ENCODE data around the gene CHST2. TPM values are rescaled to one million over a fixed set of nuclear protein-coding genes. Genes with fewer than 3 reads are reported as not detected.

The CHST2 gene
- total RNA-seq, 1 experiment from 2014 or later: 2.3 TPM

DNA sequence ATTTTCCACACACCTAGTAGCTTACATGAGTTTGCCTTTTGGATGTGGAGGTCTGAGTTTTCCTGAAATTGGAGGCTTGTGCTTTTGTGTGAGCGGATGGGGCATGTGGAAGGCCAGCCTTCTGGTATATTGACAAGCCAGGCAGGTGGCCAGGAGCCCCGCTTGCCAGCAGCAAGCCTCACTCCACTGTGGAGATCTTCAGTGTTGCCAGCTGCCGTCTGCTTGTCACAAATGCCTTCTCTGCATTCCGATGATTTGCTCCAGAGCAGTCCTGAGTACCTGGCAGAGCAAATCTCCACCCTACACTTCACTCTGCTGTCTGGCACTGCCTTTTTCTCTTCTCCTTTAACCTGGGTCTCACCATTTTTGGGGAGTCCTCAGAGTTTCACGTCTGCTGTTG lies 29.1 kb upstream of the CHST2 start:
- no TSS peak for BruUV-seq (replicated peaks)
- Mint-ChIP-seq H3K27ac (ENCODE audit: low read depth, unreplicated experiment) (no peak overlapping the region), H3K36me3 (ENCODE audit: insufficient read depth, unreplicated experiment) (no peaks in the 10 kb centered on the region), H3K9me3 (ENCODE audit: unreplicated experiment) (no peaks in the 10 kb centered on the region), H3K27me3 (ENCODE audit: insufficient read depth, unreplicated experiment) (no peaks in the 10 kb centered on the region), H3K4me1 (ENCODE audit: insufficient read depth, unreplicated experiment) (no peaks in the 10 kb centered on the region), H3K4me3 (ENCODE audit: unreplicated experiment) (no peak overlapping the region)
- ChIA-PET POLR2A (interaction anchor here (1.0 kb wide), 1 partner anchor 526 kb away, joined by 4 read pairs; no protein-coding TSS in a partner anchor), CTCF (interaction anchor here (0.7 kb wide), 1 partner anchor 15 kb away, joined by 3 read pairs; no protein-coding TSS in a partner anchor)
- no peak for DNase-seq (ENCODE audit: unreplicated experiment)
- TF ChIP-seq, protein P1, sequence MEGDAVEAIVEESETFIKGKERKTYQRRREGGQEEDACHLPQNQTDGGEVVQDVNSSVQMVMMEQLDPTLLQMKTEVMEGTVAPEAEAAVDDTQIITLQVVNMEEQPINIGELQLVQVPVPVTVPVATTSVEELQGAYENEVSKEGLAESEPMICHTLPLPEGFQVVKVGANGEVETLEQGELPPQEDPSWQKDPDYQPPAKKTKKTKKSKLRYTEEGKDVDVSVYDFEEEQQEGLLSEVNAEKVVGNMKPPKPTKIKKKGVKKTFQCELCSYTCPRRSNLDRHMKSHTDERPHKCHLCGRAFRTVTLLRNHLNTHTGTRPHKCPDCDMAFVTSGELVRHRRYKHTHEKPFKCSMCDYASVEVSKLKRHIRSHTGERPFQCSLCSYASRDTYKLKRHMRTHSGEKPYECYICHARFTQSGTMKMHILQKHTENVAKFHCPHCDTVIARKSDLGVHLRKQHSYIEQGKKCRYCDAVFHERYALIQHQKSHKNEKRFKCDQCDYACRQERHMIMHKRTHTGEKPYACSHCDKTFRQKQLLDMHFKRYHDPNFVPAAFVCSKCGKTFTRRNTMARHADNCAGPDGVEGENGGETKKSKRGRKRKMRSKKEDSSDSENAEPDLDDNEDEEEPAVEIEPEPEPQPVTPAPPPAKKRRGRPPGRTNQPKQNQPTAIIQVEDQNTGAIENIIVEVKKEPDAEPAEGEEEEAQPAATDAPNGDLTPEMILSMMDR (IDR thresholded peaks at IDR 0.05; ENCODE audit: unreplicated experiment): no peak
- intact Hi-C loops (cut with micrococcal nuclease): no loop called here

DNA sequence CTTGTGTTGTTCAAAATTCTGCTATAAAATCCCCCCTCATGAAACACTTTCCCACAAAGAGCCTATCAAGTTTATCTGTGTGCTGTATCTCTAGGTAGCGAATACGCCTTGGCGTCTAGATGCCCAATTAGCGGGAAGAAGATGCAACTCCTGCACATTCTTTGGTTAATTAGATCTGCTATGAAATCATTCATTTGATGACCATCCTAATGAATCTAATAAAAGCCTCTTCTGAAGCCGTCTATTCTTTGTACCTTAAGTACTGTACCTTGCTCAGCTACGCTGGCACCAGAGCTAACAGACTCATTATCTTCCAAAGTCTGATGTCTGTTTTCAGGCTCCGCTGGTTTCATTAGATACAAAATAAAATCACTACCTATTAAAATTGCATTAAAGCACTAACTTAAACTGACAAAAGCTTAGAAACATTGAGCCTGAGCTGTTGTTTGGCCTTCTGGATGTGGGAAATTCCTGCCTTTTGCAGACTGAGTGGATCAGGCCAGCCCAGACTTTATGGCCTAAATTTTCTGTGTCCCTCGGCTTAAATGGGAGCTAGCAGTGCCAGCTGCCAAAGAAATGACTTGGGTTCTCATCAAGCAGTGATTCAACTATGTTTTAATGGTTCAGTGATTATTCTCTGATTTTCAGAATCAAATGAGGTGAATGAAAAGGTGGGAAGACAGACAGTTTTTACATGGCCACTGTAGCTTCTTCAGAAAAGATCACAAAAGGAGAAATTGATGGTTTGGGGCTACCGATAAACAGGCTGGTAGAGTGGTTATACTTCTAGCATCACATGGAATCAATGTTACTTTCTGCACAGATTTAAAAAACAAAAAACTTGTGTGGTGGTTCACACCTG lies 28.4 kb upstream of the CHST2 start:
- BruUV-seq (replicated peaks): no TSS peak
- TF ChIP-seq, protein P1 (IDR thresholded peaks at IDR 0.05; ENCODE audit: unreplicated experiment): no peak
- Mint-ChIP-seq H3K27me3 (ENCODE audit: insufficient read depth, unreplicated experiment) (no peaks in the 10 kb centered on the region), H3K9me3 (ENCODE audit: unreplicated experiment) (no peaks in the 10 kb centered on the region), H3K36me3 (ENCODE audit: insufficient read depth, unreplicated experiment) (no peaks in the 10 kb centered on the region), H3K4me3 (ENCODE audit: unreplicated experiment) (no peak overlapping the region), H3K4me1 (ENCODE audit: insufficient read depth, unreplicated experiment) (no peaks in the 10 kb centered on the region), H3K27ac (ENCODE audit: low read depth, unreplicated experiment) (no peak overlapping the region)
- ChIA-PET POLR2A (interaction anchor here (1.0 kb wide), 1 partner anchor 525 kb away, joined by 4 read pairs; no protein-coding TSS in a partner anchor), CTCF (interaction anchor here (0.7 to 0.9 kb wide), 3 partner anchors 14 to 563 kb away, joined by 3 to 5 read pairs (median 3); no protein-coding TSS in a partner anchor)
- intact Hi-C loops (cut with micrococcal nuclease): no loop called here
- DNase-seq (ENCODE audit: unreplicated experiment): no peak

DNA sequence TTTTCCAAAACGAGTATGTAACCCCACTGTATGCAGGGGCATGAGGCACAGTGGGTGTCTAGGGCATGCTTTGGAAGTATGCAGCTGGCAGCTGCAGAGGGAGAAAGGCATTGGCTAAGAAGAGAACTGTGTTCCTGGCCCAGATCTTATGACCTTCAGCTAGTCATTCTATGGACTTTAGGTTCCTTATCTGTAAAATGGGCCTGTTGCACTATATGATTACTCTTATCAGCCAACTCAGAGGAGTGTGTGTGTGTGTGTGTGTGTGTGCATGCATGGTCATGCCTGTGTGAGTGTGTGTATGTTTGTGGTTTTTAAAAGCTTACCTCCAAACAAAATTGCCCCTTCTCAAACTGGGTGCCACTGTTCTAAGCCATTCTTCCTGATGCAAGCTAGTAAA lies 27.4 kb upstream of the CHST2 start:
- ChIA-PET CTCF (interaction anchor here (0.9 kb wide), 1 partner anchor 195 kb away, joined by 5 read pairs; no protein-coding TSS in a partner anchor), POLR2A (no interaction called here)
- intact Hi-C loops (cut with micrococcal nuclease): no loop called here
- BruUV-seq (replicated peaks): no TSS peak
- no peaks in the 10 kb centered on the region for H3K4me1 Mint-ChIP-seq (ENCODE audit: insufficient read depth, unreplicated experiment)
- no peak for DNase-seq (ENCODE audit: unreplicated experiment)
- no peaks in the 10 kb centered on the region for H3K27me3 Mint-ChIP-seq (ENCODE audit: insufficient read depth, unreplicated experiment)
- TF ChIP-seq, protein P1 (IDR thresholded peaks at IDR 0.05; ENCODE audit: unreplicated experiment): no peak
- no peak overlapping the region for H3K4me3 Mint-ChIP-seq (ENCODE audit: unreplicated experiment)
- H3K27ac Mint-ChIP-seq (ENCODE audit: low read depth, unreplicated experiment): no peak overlapping the region
- no peaks in the 10 kb centered on the region for H3K36me3 Mint-ChIP-seq (ENCODE audit: insufficient read depth, unreplicated experiment)
- H3K9me3 Mint-ChIP-seq (ENCODE audit: unreplicated experiment): no peaks in the 10 kb centered on the region

DNA sequence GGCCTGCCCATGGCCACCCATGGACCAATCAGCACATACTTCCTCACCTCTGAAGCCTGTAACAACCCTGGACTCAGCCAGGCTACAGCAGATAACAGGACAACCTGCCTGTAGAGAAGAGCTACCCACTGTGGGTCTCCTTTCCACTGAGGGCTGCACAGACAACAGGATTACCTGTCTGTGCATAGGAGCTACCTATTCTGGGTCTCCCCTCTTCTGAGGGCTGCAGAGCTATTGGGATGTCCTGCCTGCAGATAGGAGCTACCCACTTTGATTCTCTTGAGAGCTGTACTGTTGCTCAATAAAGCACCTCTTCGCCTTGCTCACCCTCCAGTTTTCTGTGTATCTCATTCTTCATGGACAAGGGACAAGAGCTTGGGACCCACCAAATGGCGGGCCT lies 23.8 kb upstream of the CHST2 start:
- ChIA-PET CTCF (interaction anchor here (0.7 kb wide), 1 partner anchor 33 kb away, joined by 3 read pairs; no protein-coding TSS in a partner anchor), POLR2A (no interaction called here)
- Mint-ChIP-seq H3K4me3 (ENCODE audit: unreplicated experiment) (no peak overlapping the region), H3K27me3 (ENCODE audit: insufficient read depth, unreplicated experiment) (peaks cover 3% of the 10 kb centered on the region), H3K36me3 (ENCODE audit: insufficient read depth, unreplicated experiment) (no peaks in the 10 kb centered on the region), H3K4me1 (ENCODE audit: insufficient read depth, unreplicated experiment) (no peaks in the 10 kb centered on the region), H3K27ac (ENCODE audit: low read depth, unreplicated experiment) (no peak overlapping the region), H3K9me3 (ENCODE audit: unreplicated experiment) (no peaks in the 10 kb centered on the region)
- no peak for DNase-seq (ENCODE audit: unreplicated experiment)
- no TSS peak for BruUV-seq (replicated peaks)
- TF ChIP-seq, protein P1 (IDR thresholded peaks at IDR 0.05; ENCODE audit: unreplicated experiment): no peak
- intact Hi-C loops (cut with micrococcal nuclease): no loop called here
